ENCODE results near the gene LCORL. TPM values are rescaled to one million over a fixed set of nuclear protein-coding genes. Genes with fewer than 3 reads are reported as not detected.

Gene LCORL
- total RNA-seq, 1 experiment from 2014 or later: 14.1 TPM

GRCh38 chr4:17877661-17878060, 143.9 kb downstream of the LCORL start:
- no peak overlapping the region for H3K4me3 Mint-ChIP-seq (ENCODE audit: unreplicated experiment)
- no peaks in the 10 kb centered on the region for H3K4me1 Mint-ChIP-seq (ENCODE audit: insufficient read depth, unreplicated experiment)
- ChIA-PET CTCF (interaction anchor here (0.7 kb wide), 1 partner anchor 142 kb away, joined by 3 read pairs; no protein-coding TSS in a partner anchor), POLR2A (no interaction called here)
- no TSS peak for BruUV-seq (replicated peaks)
- no peak overlapping the region for H3K27ac Mint-ChIP-seq (ENCODE audit: low read depth, unreplicated experiment)
- H3K9me3 Mint-ChIP-seq (ENCODE audit: unreplicated experiment): no peaks in the 10 kb centered on the region
- no peaks in the 10 kb centered on the region for H3K27me3 Mint-ChIP-seq (ENCODE audit: insufficient read depth, unreplicated experiment)
- no peak for TF ChIP-seq CTCF (IDR thresholded peaks at IDR 0.05; ENCODE audit: unreplicated experiment)
- H3K36me3 Mint-ChIP-seq (ENCODE audit: insufficient read depth, unreplicated experiment): peaks cover 6% of the 10 kb centered on the region
- intact Hi-C loops (cut with micrococcal nuclease): no loop called here
- no peak for DNase-seq (ENCODE audit: unreplicated experiment)

GRCh38 chr4:17876943-17877342, 144.6 kb downstream of the LCORL start:
- Mint-ChIP-seq H3K27me3 (ENCODE audit: insufficient read depth, unreplicated experiment) (no peaks in the 10 kb centered on the region), H3K4me1 (ENCODE audit: insufficient read depth, unreplicated experiment) (no peaks in the 10 kb centered on the region), H3K36me3 (ENCODE audit: insufficient read depth, unreplicated experiment) (peaks cover 6% of the 10 kb centered on the region), H3K4me3 (ENCODE audit: unreplicated experiment) (no peak overlapping the region), H3K27ac (ENCODE audit: low read depth, unreplicated experiment) (no peak overlapping the region), H3K9me3 (ENCODE audit: unreplicated experiment) (no peaks in the 10 kb centered on the region)
- BruUV-seq (replicated peaks): no TSS peak
- intact Hi-C loops (cut with micrococcal nuclease): no loop called here
- ChIA-PET CTCF (no interaction called here), POLR2A (no interaction called here)
- no peak for DNase-seq (ENCODE audit: unreplicated experiment)
- no peak for TF ChIP-seq CTCF (IDR thresholded peaks at IDR 0.05; ENCODE audit: unreplicated experiment)

GRCh38 chr4:17875402-17876070, 146.0 kb downstream of the LCORL start:
- ChIA-PET POLR2A (no interaction called here), CTCF (interaction anchor here (0.7 kb wide), 1 partner anchor 32 kb away, joined by 3 read pairs; no protein-coding TSS in a partner anchor)
- intact Hi-C loops (cut with micrococcal nuclease): no loop called here
- H3K36me3 Mint-ChIP-seq (ENCODE audit: insufficient read depth, unreplicated experiment): peaks cover 6% of the 10 kb centered on the region
- DNase-seq (ENCODE audit: unreplicated experiment): no peak
- no TSS peak for BruUV-seq (replicated peaks)
- no peak for TF ChIP-seq CTCF (IDR thresholded peaks at IDR 0.05; ENCODE audit: unreplicated experiment)
- H3K9me3 Mint-ChIP-seq (ENCODE audit: unreplicated experiment): no peaks in the 10 kb centered on the region
- no peak overlapping the region for H3K4me3 Mint-ChIP-seq (ENCODE audit: unreplicated experiment)
- H3K27me3 Mint-ChIP-seq (ENCODE audit: insufficient read depth, unreplicated experiment): no peaks in the 10 kb centered on the region
- H3K27ac Mint-ChIP-seq (ENCODE audit: low read depth, unreplicated experiment): no peak overlapping the region
- H3K4me1 Mint-ChIP-seq (ENCODE audit: insufficient read depth, unreplicated experiment): no peaks in the 10 kb centered on the region

- ChIA-PET CTCF (no interaction called here), POLR2A (no interaction called here)
- H3K27ac Mint-ChIP-seq (ENCODE audit: low read depth, unreplicated experiment): no peak overlapping the region
- BruUV-seq (replicated peaks): no TSS peak
- H3K9me3 Mint-ChIP-seq (ENCODE audit: unreplicated experiment): no peaks in the 10 kb centered on the region
- no peaks in the 10 kb centered on the region for H3K27me3 Mint-ChIP-seq (ENCODE audit: insufficient read depth, unreplicated experiment)
- DNase-seq (ENCODE audit: unreplicated experiment): no peak
- no peaks in the 10 kb centered on the region for H3K4me1 Mint-ChIP-seq (ENCODE audit: insufficient read depth, unreplicated experiment)
- intact Hi-C loops (cut with micrococcal nuclease): no loop called here
- no peak overlapping the region for H3K4me3 Mint-ChIP-seq (ENCODE audit: unreplicated experiment)
- H3K36me3 Mint-ChIP-seq (ENCODE audit: insufficient read depth, unreplicated experiment): peaks cover 4% of the 10 kb centered on the region
- no peak for TF ChIP-seq CTCF (IDR thresholded peaks at IDR 0.05; ENCODE audit: unreplicated experiment)
These were observed 152.2 kb downstream of the LCORL start for GRCh38 chr4:17869327-17869726.

All from MCF 10A (cell line).